Fibroblast of the conjunctiva (primary cell): ENCODE measurements around the gene UBE2S.

Experiments
- DNase-seq: peaks from one replicate; pipeline ENCODE4 v3.0.0-alpha.2; 2010; ENCODE audit warnings: low read depth

UBE2S gene

DNA sequence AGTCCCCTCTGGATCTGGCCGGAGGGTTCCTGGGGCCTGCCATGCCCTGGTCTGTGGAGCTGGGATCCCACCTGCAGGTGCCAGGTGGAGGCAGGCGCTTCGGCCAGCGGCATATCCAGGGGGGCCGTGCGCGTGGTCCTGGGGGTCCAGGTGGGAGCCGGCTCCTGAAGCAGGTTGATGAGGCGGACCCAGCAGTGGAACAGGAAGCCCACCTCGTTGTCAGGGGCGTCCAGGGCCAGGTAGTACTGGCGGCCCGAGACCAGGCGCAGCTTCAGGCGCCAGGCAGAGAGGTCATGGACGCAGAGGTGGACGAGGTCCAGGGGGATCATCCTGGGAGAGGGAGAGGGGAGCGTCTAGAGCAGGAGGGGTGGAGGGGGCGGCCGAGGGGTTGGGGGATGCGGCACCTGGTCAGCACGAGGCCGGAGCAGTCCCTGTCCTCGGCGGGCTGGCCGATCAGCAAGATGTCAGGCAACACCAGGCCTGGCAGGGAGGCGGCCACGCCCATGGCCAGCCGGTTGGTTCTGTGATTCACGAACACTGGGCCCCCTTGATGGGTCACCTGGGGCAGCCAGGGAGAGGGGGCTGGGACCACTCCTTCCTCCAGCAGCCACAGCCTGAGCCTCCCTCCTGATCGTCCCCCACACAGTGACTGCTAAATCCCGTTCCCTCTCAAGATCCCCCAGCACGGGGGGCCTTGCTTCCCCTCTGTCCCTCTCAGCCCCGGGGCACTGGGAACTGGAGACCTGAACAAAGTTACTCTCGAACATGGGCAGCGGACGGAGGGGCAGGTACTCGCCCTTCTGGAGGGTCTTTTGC is 45.2 kb downstream of the UBE2S start:
- no peak for DNase-seq

DNA sequence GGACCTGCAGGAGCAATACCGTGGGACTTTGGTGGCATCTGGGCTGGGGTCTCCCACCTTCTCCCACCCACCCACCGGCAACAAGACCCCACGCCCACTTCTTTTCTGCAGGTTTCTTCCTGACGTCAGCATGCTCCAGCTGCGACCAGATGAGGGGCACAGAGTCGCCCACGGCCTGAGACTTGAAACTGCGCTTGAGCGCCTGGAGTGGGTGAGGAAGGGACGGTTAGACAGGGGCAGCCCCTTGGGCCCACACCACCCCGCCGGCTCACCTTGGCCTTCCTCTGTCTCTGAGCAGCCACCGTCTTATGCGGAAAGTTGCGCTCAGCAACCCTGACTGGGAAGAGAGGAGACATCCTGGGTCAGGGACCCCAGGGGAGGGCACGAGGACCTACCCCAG is 46.7 kb downstream of the UBE2S start:
- DNase-seq = no peak

DNA sequence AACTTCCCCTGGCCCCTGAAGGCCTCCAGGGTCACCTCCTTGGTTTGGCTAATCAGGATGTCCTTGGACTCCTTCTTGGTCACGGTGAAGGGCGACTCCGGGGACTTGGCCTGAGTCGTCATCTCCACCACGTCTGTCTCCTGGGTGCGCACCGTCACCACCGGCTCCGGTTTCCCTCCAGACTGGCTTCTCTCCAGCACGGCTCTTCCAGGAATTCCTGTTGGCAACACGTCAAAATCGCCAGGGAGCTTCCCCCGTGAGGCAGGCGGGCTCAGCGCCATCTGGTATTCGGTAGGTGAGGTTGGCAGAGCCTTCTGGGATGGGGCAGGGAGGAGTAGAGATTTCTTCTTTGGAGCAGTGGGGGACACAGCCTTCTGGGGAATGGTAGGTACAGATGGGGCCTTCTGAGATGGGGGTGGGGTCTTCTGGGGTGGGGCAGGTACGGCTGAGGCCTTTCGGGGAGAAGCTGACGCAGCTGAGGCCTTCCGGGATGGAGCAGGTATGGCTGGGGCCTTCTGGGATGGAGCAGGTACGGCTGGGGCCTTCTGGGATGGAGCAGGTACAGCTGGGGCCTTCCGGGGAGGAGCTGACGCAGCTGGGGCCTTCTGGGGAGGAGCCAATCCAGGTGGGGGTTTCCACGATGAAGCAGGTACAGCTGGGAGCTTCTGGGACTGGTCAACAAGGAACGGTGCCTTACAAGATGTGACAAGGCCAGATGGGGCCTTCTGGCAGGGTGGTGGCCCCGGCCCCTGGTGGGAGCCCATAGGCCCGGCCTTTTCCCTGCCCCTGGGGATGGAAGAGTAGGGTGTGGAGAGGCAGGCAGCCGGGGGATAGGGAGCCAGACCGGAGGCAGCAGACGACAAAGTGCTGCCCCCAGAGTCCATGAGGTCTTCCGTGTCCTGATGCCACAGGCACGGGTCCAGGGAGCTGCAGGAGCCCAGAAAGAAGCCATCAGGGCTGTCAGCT is 48.4 kb downstream of the UBE2S start:
- no peak for DNase-seq

DNA sequence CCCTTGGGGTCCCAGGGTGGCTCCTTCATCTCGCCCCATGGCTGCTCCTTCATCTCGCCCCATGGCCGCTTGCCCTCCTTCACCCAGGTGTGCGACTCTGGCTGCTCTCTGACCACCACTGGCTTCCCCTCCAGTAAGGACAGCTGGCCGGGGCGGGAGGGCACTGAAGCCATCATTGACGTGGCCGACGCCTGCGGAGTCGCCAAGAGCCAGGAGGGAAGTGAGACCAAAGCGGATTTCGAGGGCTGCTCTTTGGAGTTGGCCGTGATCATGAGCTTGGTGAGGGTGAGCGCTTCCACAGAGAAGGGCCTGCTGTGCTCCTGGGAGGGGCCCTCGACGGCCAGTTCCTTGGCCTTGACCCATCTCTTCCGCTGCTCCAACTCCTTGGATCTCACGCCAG is 49.1 kb downstream of the UBE2S start:
- no peak for DNase-seq

DNA sequence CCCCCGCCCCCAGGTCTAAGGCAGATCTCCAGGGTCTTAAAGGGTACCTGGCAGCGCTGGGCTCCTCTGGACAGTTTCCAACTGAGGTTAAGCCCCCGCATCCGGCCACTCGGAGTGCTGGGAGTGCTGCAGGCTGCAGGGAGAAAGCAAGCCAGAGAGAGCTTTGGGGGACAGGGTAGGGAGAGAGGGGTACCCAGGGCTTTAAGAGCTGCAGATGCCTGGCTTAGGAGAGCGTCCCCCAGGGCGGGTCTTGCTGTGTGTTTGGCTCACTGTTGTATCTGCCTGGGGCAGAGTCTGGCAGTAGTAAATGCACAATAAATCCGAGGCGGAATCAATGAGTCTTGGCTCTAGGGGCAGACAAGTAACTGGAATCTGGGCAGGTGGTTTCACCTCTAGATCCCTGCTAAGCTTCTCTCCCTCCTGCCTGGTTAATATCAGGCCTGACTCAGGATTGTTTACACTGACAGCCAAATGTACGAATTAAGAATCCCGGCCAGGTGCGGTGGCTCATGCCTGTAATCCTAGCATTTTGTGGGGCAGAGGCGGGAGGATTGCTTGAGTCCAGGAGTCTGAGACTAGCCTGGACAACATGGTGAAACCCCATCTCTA is 52.3 kb downstream of the UBE2S start:
- DNase-seq = no peak

DNA sequence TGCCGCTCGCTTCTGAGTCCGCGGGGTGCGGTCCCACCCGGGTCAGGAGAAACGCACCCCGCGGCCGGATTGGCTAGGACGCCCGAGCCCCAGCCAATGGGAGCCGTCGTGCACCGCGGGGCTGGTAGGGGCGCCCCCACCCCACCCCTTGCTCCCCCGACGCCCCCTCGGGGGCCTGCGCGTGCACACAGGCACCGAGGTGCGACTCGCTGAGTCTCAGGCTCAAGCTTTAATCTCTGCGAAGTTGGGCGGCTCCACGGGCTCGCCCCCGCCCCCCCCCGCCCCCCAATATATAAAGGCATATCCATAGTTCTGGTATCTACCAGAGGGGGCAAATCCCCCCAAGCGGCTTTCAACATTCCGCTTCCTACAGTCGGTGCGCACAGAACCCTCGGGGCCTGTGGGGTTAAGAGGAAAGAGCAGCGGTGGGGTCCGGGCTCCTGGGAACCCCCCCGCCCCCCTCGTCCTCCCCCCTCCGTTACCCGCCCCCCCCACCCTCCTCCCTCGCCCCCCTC is 52.8 kb downstream of the UBE2S start, which contains the start of gene COX6B2:
COX6B2 (minus strand) TSS at position 22 of the 515 bp plus-strand sequence. CDS start 198 bp downstream, outside the sequence.
- no peak for DNase-seq

DNA sequence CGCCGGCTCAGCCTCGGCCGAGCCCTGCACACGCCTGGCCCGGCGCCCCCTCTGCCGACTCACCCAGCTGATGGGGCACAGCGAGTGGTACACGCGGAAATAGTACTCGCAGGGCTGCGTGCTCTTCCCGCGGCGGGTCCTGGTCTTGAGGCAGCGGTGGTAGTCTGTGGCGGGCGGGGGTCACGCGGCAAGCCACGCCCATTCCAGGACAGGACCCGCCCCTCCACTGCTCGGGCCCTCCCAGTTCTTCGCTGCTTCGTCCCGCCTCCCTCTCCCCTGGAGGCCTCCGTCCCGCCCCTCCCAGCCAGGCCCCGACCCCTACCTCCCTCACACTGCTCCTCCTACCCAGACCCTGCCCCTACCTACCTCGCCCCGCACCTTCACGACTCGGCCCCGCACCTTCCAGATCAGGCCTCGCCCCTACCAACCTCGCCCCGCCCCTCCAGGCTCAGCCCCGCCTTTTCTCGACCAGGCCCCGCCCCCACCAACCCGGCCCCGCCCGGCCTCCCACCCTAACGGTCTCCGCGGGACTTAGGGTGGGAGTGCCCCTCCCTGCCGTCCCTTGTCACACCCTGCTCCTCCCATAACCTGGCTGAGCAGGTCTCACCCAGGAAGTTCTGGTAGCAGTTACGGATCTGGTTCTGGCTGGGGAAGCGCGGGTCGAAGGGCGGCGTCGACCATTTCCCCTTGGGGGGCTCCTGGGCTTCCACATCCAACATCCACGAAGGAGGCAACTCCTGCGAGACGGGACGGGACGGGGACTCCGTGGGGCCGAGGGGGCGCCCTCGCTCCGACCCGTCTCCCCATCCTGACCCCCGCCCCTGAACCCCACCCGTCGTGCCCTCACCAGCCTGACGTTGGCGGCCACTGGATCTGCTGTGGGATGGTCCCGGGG is 53.5 kb downstream of the UBE2S start:
- DNase-seq = peak; percentile 26

DNA sequence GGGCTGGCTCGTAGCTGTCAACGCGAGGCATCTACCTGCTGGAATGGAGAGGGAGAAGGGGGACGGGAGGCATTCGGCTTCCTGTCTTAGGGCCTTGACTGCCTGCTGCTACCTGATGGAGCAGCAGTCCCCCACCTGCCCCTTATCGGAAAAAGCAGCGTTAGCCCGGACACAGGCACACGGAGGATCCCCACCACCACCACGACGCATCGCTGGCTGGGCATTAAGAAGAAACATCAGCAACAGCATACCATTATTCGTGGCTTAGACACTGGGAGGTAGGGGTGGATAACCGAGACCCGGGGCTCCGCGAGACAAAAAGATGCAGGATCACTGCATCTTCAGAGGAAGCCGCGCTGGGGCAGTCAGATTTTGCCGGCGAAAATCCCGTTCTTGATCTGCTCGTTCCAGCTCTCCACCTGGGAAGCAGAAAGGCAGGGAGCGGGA is 54.2 kb downstream of the UBE2S start:
- DNase-seq = no peak

DNA sequence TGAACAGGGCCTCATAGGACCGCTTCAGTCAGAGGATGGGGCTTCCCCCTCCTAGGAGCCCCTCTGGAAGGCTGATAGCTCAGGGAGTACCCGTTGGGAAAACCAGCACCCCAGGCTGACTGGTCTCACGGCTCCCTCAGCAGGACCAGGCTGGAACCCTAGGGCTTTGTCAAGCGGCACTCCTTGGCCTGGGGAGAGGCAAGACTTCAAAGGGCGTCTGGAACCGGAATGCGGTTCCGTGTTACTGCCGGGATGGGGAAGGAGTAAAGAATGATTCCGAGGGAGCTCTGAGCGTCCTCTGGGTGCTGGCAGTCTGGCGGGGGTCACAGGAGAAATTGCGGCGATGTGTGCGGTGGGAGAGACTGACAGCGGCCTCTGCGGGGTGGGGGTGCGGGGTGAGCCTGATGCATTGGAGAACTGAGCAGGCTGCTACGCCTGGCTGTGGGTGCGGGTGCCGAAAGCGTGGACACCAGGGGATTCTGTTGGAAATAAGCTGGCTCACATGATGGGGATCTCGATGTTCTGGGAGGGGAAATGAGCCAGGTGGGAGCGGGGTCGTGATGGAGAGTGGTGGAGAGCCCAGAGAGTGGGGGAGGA is 54.9 kb downstream of the UBE2S start:
- no peak for DNase-seq

DNA sequence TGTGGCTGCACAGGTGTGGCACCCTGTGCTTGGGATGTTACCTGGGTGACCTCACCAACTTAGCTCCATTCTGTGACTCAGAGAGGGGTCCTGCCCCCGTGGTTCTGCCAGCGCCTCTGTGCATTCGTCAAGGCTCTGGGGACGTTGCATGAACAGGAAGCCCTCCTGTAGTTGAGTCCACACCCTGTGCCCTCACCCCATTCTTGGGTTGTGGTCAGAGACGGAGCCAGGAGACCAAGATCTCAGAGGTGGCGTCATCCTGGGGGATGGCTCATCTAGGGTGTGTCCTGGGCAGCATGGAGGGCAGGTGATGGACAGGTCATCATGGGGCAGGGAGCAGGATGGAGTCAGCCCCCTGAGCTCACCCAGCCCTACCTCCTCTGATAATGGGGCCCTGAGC is 55.5 kb downstream of the UBE2S start:
- no peak for DNase-seq

DNA sequence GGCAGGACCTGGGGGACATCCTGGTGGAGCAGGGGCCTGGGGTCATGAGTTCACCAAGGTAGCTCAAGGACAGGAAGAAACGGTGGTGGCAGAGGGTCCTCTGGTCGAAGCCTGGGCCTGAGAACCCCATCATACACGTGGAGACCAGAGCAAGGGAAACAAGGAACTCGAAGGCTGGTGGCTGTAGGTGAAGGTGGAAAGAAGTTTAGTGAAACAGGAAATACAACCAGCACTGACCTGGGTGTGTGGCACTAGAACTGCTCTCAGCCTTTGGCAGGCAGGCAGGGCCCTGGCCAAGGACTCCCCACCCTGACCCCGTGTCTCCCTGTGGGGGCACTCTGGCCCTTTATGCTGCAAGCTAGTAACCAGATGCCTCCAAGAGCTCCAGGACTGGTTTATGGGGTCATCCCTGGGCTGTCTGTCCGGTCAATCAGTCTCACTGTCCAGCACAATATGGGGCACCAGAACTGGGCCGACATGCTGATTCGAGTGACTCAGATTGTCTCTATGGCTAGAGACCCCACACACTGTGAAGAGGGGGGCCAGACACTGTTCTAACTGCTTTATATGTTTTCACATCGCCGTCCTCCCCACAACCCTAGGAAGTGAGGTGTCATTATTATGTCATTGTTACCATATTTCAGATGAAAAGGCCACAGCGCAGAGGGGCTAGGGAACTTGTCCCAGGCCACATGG is 56.8 kb downstream of the UBE2S start:
- no peak for DNase-seq
